GM18868 (cell line): ENCODE results near the gene SFT2D2.
"Not testable (repeated sequence)": the region's sequence is repeated elsewhere in the genome, so short reads cannot be mapped to it uniquely, and the experiment has no call there.

Experiments
- ATAC-seq: cut with Tn5 transposase; IDR thresholded peaks from one replicate; pipeline ENCODE4 v1.9.1; 2021; ENCODE audit warnings: mild to moderate bottlenecking, moderate library complexity; ENCODE audit not compliant: unreplicated experiment

The SFT2D2 gene

GRCh38 chr1:168225476-168226190 is at the start of gene SFT2D2:
Gene SFT2D2, plus strand, starts transcription at chr1:168226004. Its CDS starts 76 bp downstream, at chr1:168226080.
- peak; percentile 74 for ATAC-seq

- ATAC-seq, result no peak
Measured at GRCh38 chr1:168178227-168178637, 47.6 kb upstream of the SFT2D2 start.

- ATAC-seq, result peak; percentile 90
Measured at GRCh38 chr1:168178638-168179437, 47.0 kb upstream of the SFT2D2 start, which contains the start of gene TIPRL. Gene TIPRL, plus strand, starts transcription at chr1:168178962. Its CDS starts 116 bp downstream, at chr1:168179078.

DNA sequence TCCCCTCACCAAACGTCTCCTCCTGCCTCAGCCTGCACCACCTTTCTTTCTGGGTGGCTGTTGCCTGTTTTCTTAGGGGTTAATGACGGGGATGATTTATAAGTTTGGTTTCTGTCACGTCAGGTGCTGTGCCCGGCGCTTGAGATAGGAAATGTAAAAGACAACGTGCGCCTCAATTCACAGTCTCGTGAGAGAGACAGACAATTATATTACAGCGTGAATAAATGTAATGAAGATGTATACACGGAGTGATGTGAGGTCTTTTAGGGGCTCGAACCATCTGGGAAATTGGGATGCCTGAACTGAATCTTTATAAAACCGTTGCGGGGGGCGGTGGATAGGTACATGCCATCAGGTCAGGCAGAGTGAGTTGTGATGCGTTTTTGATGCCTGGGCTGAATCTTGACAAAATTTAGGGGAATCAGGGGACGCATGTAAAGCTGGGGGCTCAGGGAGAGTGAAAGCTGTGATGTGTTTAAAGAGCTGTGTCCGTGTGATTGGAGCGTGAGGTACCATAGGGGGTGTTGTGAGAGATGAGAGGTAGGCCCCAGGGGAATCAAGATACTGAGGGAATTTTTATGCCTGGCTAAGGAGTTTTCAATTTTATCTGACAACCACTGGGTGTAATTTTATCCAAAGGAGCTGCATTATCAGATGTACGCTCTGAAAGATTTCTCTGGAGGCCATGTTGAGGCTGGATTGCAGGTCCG is 46.2 kb upstream of the SFT2D2 start:
- ATAC-seq, result no peak

- no peak for ATAC-seq
Measured at GRCh38 chr1:168180148-168180524, 45.7 kb upstream of the SFT2D2 start.

DNA sequence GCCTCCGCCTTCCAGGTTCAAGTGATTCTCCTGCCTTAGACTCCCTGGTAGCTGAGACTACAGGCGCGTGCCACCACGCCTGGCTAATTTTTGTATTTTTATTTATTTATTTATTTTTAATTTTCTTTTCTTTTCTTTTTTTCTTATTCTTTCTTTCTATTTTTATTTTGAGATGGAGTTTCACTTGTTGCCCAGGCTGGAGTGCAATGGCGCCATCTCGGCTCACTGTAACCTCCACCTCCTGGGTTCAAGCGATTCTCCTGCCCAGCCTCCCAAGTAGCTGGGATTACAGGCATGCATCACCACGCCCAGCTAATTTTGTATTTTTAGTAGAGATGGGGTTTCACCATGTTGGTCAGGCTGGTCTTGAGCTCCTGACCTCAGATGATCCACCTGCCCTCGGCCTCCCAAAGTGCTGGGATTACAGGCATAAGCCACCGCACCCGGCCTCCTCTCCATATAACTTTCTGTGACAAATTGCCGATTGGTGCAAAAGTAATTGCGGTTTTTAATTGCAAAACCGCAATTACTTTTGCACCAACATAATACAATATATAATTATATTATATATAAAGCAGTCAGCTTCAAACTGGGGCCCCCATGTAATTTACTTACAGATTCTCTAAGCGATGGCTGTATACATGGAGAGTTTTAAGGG is 44.6 kb upstream of the SFT2D2 start:
- ATAC-seq, result not testable (repeated sequence)

DNA sequence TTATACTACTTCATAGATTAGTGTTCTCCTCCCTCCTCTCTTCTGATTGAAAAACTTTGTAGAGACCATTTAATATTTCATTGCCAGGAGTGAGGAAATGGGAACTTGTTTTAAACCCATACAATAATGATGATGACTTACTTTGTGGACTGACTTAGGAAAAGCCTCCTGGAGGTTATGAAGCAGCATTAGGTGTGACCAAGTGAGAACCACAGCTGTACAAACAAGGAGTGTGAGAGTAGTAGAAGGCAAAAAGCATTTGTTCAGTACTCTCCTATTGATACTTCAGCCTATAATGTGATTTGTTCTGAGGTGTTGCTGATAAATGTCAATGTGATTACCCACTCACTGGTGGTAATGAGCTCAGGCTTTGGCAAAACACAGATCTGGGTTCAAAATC is 38.6 kb upstream of the SFT2D2 start:
- no peak for ATAC-seq

- no peak for ATAC-seq
Measured at GRCh38 chr1:168190403-168190802, 35.4 kb upstream of the SFT2D2 start.

- ATAC-seq, result no peak
Measured at GRCh38 chr1:168195199-168196135, 30.3 kb upstream of the SFT2D2 start.

DNA sequence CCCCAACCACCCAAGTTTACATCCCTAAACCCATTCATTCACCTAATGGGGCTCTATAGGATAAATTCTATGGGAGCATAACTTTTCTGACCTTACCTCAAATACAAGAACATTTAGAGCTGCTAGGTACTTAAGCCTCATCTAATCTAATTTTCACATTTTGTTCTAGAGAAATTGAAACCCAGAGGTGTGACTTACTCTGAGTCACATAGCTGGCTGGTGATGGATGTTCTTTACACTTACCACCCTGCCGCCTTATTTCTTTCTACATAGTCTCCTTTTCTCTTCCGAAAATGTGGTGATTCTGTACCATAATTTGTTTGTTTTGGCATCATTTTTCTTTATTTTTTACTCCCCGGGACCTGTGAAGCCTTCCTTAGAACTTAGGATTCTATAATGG is 26.7 kb upstream of the SFT2D2 start:
- ATAC-seq, result no peak

GRCh38 chr1:168202941-168203654 is 22.7 kb upstream of the SFT2D2 start:
- no peak for ATAC-seq

DNA sequence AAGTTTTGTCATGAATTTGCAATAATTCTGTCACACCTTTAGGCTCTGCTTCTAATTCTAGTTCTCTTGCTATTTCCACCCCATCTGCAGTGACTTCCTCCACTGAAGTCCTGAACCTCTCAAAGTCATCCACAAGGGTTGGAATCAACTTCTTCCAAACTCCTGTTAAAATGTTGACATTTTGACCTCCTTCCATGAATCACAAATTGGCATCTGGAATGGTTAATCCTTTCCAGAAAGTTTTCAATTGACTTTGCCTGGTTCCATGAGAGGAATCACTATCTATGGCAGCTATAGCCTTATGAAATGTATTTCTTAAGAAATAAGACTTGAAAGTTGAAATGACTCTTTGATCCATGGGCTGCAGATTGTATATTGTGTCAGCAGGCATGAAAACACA is 19.7 kb upstream of the SFT2D2 start:
- ATAC-seq, result no peak

DNA sequence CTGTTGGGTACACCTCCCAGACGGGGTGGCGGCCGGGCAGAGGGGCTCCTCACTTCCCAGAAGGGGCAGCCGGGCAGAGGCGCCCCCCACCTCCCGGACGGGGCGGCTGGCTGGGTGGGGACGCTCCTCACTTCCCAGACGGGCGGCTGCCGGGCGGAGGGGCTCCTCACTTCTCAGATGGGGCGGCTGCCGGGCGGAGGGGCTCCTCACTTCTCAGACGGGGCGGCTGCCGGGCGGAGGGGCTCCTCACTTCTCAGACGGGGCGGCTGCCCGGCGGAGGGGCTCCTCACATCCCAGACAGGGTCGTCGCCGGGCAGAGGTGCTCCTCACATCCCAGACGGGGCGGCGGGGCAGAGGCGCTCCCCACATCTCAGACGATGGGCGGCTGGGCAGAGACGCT is 18.1 kb upstream of the SFT2D2 start:
- ATAC-seq, result not testable (repeated sequence)

DNA sequence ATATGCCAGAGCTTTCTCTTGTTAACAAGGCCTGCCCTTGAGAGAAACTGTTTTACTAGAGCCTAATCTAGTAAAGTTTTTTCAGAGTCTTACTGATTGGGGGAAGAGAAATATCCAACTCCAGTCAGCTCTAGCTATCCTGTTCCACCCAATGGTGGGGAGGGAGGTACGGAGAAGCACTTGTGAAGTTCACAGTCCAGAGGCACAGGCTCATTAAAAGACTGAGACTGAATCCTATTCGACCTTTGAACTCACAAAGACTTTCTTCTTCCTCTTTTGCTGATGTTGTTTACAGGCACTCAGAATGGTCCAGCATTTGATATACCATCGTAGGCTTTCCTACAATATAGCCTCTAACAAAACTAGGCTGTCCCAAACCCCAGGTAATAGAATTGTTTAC is 15.5 kb upstream of the SFT2D2 start:
- no peak for ATAC-seq

DNA sequence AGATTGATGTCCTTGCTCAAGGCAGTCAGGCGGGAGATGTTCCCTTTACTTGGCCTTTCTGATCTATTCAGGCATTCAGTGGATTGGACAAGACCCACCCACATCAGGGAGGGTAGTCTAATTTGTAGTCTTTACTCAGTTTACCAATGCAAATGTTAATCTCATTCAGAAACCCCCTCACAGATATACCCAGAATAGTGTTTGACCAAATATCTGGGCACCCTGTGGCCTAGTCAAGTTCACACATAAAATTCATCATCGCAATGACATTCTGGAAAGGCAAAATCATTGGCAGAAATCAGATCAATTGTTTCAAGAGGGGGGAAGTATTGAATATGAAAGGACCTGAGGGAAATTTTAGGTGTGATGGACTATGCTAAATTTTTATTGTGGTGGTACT is 12.5 kb upstream of the SFT2D2 start:
- ATAC-seq, result no peak

GRCh38 chr1:168216171-168216570 is 9.6 kb upstream of the SFT2D2 start:
- ATAC-seq, result no peak

- no peak for ATAC-seq
Measured at GRCh38 chr1:168217664-168218063, 8.1 kb upstream of the SFT2D2 start.

GRCh38 chr1:168218658-168219057 is 7.1 kb upstream of the SFT2D2 start:
- no peak for ATAC-seq

DNA sequence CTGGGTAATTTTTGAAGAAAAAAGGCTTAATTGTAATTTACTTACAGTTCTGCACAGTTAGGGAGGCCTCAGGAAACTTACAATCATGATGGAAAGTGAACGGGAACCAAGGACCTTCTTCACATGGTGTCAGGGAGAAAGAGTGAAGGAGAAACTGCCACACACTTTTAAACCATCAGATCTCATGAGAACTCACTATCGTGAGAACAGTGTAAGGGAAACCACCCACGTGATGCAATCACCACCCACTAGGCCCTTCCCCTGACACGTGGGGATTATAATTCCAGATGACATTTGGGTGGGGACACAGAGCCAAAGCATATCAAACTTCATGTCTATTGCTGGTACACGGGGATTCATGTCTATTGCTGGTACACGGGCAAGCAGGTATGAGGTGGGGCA is 5.3 kb upstream of the SFT2D2 start:
- ATAC-seq, result no peak
